Tongue (tissue), 2 donors: Measurements from ENCODE around the gene KRT27. TPM values are rescaled to one million over a fixed set of nuclear protein-coding genes. Genes with fewer than 3 reads are reported as not detected.
"Not testable (repeated sequence)": the region's sequence is repeated elsewhere in the genome, so short reads cannot be mapped to it uniquely, and the experiment has no call there.

Experiments
- DNase-seq: peaks from one replicate; pipeline ENCODE4 v3.0.0-alpha.2; 2015
- total RNA-seq: library from RNA; depleted of rRNA; stranded (reverse); fragments of >200 nt; gene quantifications from one replicate; pipeline ENCODE4 v1.2.3, GENCODE V29; 2014

Gene KRT27
- total RNA-seq, 1 donor from 2014 or later, result not detected

GRCh38 chr17:40755231-40755630, 27.1 kb downstream of the KRT27 start, which contains the start of gene KRT25:
Gene KRT25 (minus strand): TSS chr17:40755331. CDS start chr17:40755271, 60 bp downstream.
- no peak for DNase-seq

GRCh38 chr17:40753804-40754203, 28.5 kb downstream of the KRT27 start:
- no peak for DNase-seq

GRCh38 chr17:40751065-40751464, 31.3 kb downstream of the KRT27 start:
- no peak for DNase-seq

- no peak for DNase-seq
Measured at GRCh38 chr17:40750391-40750790, 32.0 kb downstream of the KRT27 start.

GRCh38 chr17:40748666-40749065, 33.7 kb downstream of the KRT27 start:
- DNase-seq, result not testable (repeated sequence)

- DNase-seq, result no peak
Measured at GRCh38 chr17:40738553-40738952, 43.8 kb downstream of the KRT27 start.

- no peak for DNase-seq
Measured at GRCh38 chr17:40735016-40735415, 47.3 kb downstream of the KRT27 start.

- DNase-seq, result no peak
Measured at GRCh38 chr17:40734018-40734417, 48.3 kb downstream of the KRT27 start.

GRCh38 chr17:40730970-40731369, 51.4 kb downstream of the KRT27 start:
- no peak for DNase-seq

- no peak for DNase-seq
Measured at GRCh38 chr17:40727447-40728231, 54.7 kb downstream of the KRT27 start.

- DNase-seq, result no peak
Measured at GRCh38 chr17:40726919-40727318, 55.4 kb downstream of the KRT27 start.

Other genes with a start within 250 kb of the KRT27 start
- not detected for gene CCR7, start 217.1 kb downstream of the KRT27 start, total RNA-seq
- gene SMARCE1, start 134.7 kb downstream of the KRT27 start, total RNA-seq, result 101 TPM
- gene KRT222, start 117.4 kb downstream of the KRT27 start, total RNA-seq, result not detected
- gene KRT24, start 78.8 kb downstream of the KRT27 start, total RNA-seq, result 0.31 TPM
- not detected for gene KRT25, start 27.2 kb downstream of the KRT27 start, total RNA-seq
- gene KRT26, start 10.3 kb downstream of the KRT27 start, total RNA-seq, result not detected
- not detected for gene KRT28, start 17.4 kb upstream of the KRT27 start, total RNA-seq
- gene KRT10, start 40.1 kb upstream of the KRT27 start, total RNA-seq, result 13.6 TPM
- gene KRT12, start 84.7 kb upstream of the KRT27 start, total RNA-seq, result not detected
- gene KRT20, start 102.7 kb upstream of the KRT27 start, total RNA-seq, result 0.51 TPM
- 26.3 TPM for gene KRT23, start 155.1 kb upstream of the KRT27 start, total RNA-seq
- gene KRT39, start 184.4 kb upstream of the KRT27 start, total RNA-seq, result 1.8 TPM
- gene KRT40, start 201.8 kb upstream of the KRT27 start, total RNA-seq, result 7.7 TPM
- gene KRTAP3-3, start 211.6 kb upstream of the KRT27 start, total RNA-seq, result not detected
- not detected for gene KRTAP3-2, start 217.4 kb upstream of the KRT27 start, total RNA-seq
- gene KRTAP3-1, start 226.6 kb upstream of the KRT27 start, total RNA-seq, result not detected
- gene KRTAP1-5, start 244.7 kb upstream of the KRT27 start, total RNA-seq, result not detected
- gene KRTAP1-4, start 247.6 kb upstream of the KRT27 start, total RNA-seq, result not detected